Heart left ventricle (tissue), 13 donors: ENCODE results near the gene TBCD.

Experiments used
- CTCF ChIP-seq, 12 donors: fragments of 200-600 bp; sonication (generic) in 4 of 12; IDR thresholded peaks; one replicate each; pipeline versions ENCODE4 v1.5.0 to v1.8.0; 2018 to 2022; ENCODE audit warnings: antibody characterized with exemption in 12 of 12, mild to moderate bottlenecking in 5 of 12
- POLR2A ChIP-seq, 2 donors: fragments of 450-650 bp; IDR thresholded peaks; one replicate each; pipeline ENCODE4 v1.6.1; 2017; ENCODE audit warnings: antibody characterized with exemption in 2 of 2, mild to moderate bottlenecking in 2 of 2, moderate library complexity in 2 of 2
- donor health status: ischemic (EF 13 %, LVEDD 7.1; RV severe dilation, severe dysfunction).
- donor health status: DM: no; HTN: yes; CAD: no.
- donor health status: DM: no; HTN: no; CAD: no.
- donor health status: ischemic (EF 25% LVEDD 6.9; RV normal size, moderate dysfunction).
- donor health status: ischemic (EF 25% LVEDD 5.7; RV mildly dilated, moderate dysfunction).
- donor health status: ischemic (EF 35%, LVEDD 5.7; RV mildly dilated, moderate dysfunction).
- donor health status: nonischemic (EF 11% LVEDD 7.7; RV severe dilation, severe dysfunction).
- donor health status: DM: yes; HTN: yes; CAD: no.
- donor health status: PGD.
- donor health status: ischemic (EF 29% LVEDD 5.4; RV normal size, mild dysfunction).
- donor health status: nonischemic (EF 23%, LVEDD 6.1; RV moderate dilation, normal function).

- TF ChIP-seq CTCF (IDR thresholded peaks at IDR 0.05) (no peak), POLR2A (IDR thresholded peaks at IDR 0.05) (no peak)
Measured at GRCh38 chr17:82915010-82915756, 163.3 kb downstream of the TBCD start.
